ENCODE data around the gene OSGEPL1. TPM values are rescaled to one million over a fixed set of nuclear protein-coding genes. Genes with fewer than 3 reads are reported as not detected.
"Not testable (repeated sequence)": the region's sequence is repeated elsewhere in the genome, so short reads cannot be mapped to it uniquely, and the experiment has no call there.

The OSGEPL1 gene
- total and polyA plus RNA-seq, 7 experiments from 2014 or later = 6.8 to 24.2 (median 16.2) TPM

- CTCF ChIA-PET = interaction anchor here (0.6 to 4.0 kb wide), 11 partner anchors 9 to 1115 kb away, joined by 3 to 19 read pairs (median 6); partner anchors contain the start of genes ANKAR and ASNSD1
- no peak for ATAC-seq
- Mint-ChIP-seq H3K4me1 (peaks cover 4 to 18% (median 9%) of the 10 kb centered on the region in 7 donors), H3K4me3 (peak overlapping the region; percentile 88 to 98 (median 94)), H3K36me3 (peaks cover 0 to 18% (median 13%) of the 10 kb centered on the region in 5 donors), H3K27ac (peak overlapping the region; percentile 94 to 98 (median 96)), H3K9me3 (no peaks in the 10 kb centered on the region), H3K27me3 (no peaks in the 10 kb centered on the region)
- peaks cover 0 to 4% (median 0%) of the 10 kb centered on the region in 3 experiments for H3K36me3 ChIP-seq (ENCODE audit: control insufficient read depth in 2 of 3, insufficient read depth in 3 of 3, low read length in 3 of 3)
- intact Hi-C loops (cut with micrococcal nuclease) = loop anchor here (1.0 to 5.0 kb wide), 17 partner anchors 11 to 1915 kb away; partner anchors contain the start of genes ANKAR (in 2 of the 2), ASNSD1 (in 2 of the 2), HIBCH (in 2 of the 2) and ORMDL1 (in 2 of the 2)
- H3K27me3 ChIP-seq (ENCODE audit: control insufficient read depth in 2 of 2, insufficient read depth in 2 of 2, low read length in 2 of 2) = no peaks in the 10 kb centered on the region
- POLR2A ChIA-PET = interaction anchor here (0.8 to 4.9 kb wide), 16 partner anchors 10 to 322 kb away, joined by 3 to 67 read pairs (median 8); partner anchors contain the start of genes ANKAR, ASNSD1, ORMDL1 and PMS1
- H3K4me3 ChIP-seq (ENCODE audit: low read length) = peak overlapping the region; percentile 88
- no peak for DNase-seq
- peaks cover 6 to 10% of the 10 kb centered on the region in 2 donors for H3K4me1 ChIP-seq (ENCODE audit: control insufficient read depth in 2 of 2, insufficient read depth in 2 of 2, low read length in 2 of 2)
- no peaks in the 10 kb centered on the region for H3K9me3 ChIP-seq (ENCODE audit: control insufficient read depth in 2 of 3, low read length in 3 of 3)
- H3K27ac ChIP-seq (ENCODE audit: low read depth, low read length) = peak overlapping the region; percentile 89
These were observed 402 bp downstream of the OSGEPL1 start for GRCh38 chr2:189762229-189762550.

- DNase-seq; H3K4me1 ChIP-seq (ENCODE audit: control insufficient read depth in 2 of 2, insufficient read depth in 2 of 2, low read length in 2 of 2); H3K9me3 Mint-ChIP-seq; H3K4me3 ChIP-seq (ENCODE audit: low read length); H3K27ac Mint-ChIP-seq; ATAC-seq; H3K4me3 Mint-ChIP-seq; H3K27me3 Mint-ChIP-seq; H3K36me3 ChIP-seq (ENCODE audit: control insufficient read depth in 2 of 3, insufficient read depth in 3 of 3, low read length in 3 of 3); H3K9me3 ChIP-seq (ENCODE audit: control insufficient read depth in 2 of 3, low read length in 3 of 3); H3K27me3 ChIP-seq (ENCODE audit: control insufficient read depth in 2 of 2, insufficient read depth in 2 of 2, low read length in 2 of 2); H3K27ac ChIP-seq (ENCODE audit: low read depth, low read length); CTCF ChIA-PET: not testable (repeated sequence)
- intact Hi-C loops (cut with micrococcal nuclease) = loop anchor here (5.0 kb wide), 4 partner anchors 557 to 1917 kb away; partner anchors contain the start of genes HIBCH (in 1 of the 2), NABP1 (in 1 of the 2), NEMP2 (in 1 of the 2) and STAT1 (in 1 of the 2)
- POLR2A ChIA-PET = interaction anchor here (3.3 kb wide), 1 partner anchor 12 kb away, joined by 14 read pairs; no protein-coding TSS in a partner anchor
- Mint-ChIP-seq H3K36me3 (peaks cover 0 to 11% (median 8%) of the 10 kb centered on the region in 5 donors), H3K4me1 (peaks cover 4 to 22% (median 11%) of the 10 kb centered on the region in 7 donors)
These were observed 2.4 kb downstream of the OSGEPL1 start for GRCh38 chr2:189760154-189760553.

DNA sequence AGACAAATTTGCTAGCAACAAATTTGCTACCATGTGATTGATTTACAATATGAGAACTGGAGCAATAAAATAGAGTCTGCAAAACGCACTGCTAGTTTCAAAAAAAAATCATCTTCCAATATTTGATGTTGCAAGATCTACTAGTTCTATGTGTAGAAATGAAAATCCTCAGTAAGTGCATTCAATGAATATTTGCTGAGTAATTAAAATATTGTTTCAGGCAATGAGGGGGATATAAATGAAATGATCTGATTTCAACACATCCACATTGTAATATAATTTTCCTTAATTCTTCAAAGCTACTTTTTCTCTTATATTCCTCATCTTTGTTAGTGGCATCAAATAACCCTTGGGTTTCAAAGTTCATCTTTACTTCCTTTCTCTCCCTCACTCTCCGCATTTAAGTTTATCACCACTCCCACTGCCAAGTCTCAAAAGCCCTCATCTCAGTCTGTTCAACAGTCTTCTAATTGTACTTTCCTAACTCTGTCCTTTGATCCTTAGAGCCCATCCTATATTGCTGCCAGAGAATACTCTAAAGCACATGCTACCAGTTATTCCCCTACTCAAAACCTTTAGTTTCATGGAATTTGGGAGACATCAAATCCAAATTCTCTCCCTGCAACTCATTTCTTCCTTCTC is 6.2 kb downstream of the OSGEPL1 start:
- Histone ChIP-seq H3K9me3 (ENCODE audit: control insufficient read depth in 2 of 3, low read length in 3 of 3) (no peaks in the 10 kb centered on the region), H3K4me3 (ENCODE audit: low read length) (no peak overlapping the region), H3K27me3 (ENCODE audit: control insufficient read depth in 2 of 2, insufficient read depth in 2 of 2, low read length in 2 of 2) (no peaks in the 10 kb centered on the region), H3K27ac (ENCODE audit: low read depth, low read length) (no peak overlapping the region), H3K36me3 (ENCODE audit: control insufficient read depth in 2 of 3, insufficient read depth in 3 of 3, low read length in 3 of 3) (peaks cover 0 to 25% (median 12%) of the 10 kb centered on the region in 3 experiments), H3K4me1 (ENCODE audit: control insufficient read depth in 2 of 2, insufficient read depth in 2 of 2, low read length in 2 of 2) (no peaks in the 10 kb centered on the region)
- intact Hi-C loops (cut with micrococcal nuclease) = no loop called here
- CTCF ChIA-PET = no interaction called here
- POLR2A ChIA-PET = interaction anchor here (0.6 kb wide), 1 partner anchor 313 kb away, joined by 3 read pairs; no protein-coding TSS in a partner anchor
- ATAC-seq = no peak
- Mint-ChIP-seq H3K4me3 (no peak overlapping the region), H3K36me3 (peaks cover 4 to 24% (median 12%) of the 10 kb centered on the region in 5 donors), H3K9me3 (no peaks in the 10 kb centered on the region), H3K27ac (peak overlapping the region in 2 of 9 donors; percentile 0 to 1), H3K4me1 (peaks cover 0 to 8% (median 0%) of the 10 kb centered on the region in 7 donors), H3K27me3 (no peaks in the 10 kb centered on the region)
- DNase-seq = no peak

DNA sequence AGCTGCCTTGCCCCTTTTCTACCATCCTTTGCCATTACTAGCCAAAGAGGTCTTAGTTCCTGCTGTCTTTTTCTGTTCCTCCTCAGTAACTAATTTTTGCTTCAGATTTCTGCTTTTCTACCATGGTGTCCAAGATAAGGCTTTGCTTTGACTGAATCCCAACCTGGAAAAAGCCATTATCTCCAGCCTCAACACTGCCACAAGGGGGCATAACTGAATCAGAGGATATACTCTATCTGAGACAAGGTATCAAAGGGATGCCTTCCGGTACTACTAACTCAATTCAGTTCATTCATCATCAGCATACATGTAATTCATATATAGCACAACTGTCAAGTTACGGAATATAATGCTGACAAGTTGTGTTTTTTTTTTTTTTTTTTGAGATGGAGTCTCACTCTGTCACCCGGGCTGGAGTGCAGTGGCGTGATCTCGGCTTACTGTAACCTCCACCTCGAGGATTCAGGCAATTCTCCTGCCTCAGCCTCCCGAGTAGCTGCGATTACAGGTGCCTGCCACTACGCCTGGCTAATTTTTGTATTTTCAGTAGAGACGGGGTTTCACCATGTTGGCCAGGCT is 11.4 kb downstream of the OSGEPL1 start:
- peaks cover 0 to 4% (median 0%) of the 10 kb centered on the region in 7 donors for H3K4me1 Mint-ChIP-seq
- ATAC-seq = peak; percentile 87
- no peaks in the 10 kb centered on the region for H3K9me3 Mint-ChIP-seq
- peaks cover 3 to 22% (median 9%) of the 10 kb centered on the region in 5 donors for H3K36me3 Mint-ChIP-seq
- Histone ChIP-seq H3K27ac (ENCODE audit: low read depth, low read length) (no peak overlapping the region), H3K9me3 (ENCODE audit: control insufficient read depth in 2 of 3, low read length in 3 of 3) (no peaks in the 10 kb centered on the region), H3K4me3 (ENCODE audit: low read length) (no peak overlapping the region), H3K4me1 (ENCODE audit: control insufficient read depth in 2 of 2, insufficient read depth in 2 of 2, low read length in 2 of 2) (no peaks in the 10 kb centered on the region), H3K36me3 (ENCODE audit: control insufficient read depth in 2 of 3, insufficient read depth in 3 of 3, low read length in 3 of 3) (peaks cover 3 to 43% (median 11%) of the 10 kb centered on the region in 3 experiments), H3K27me3 (ENCODE audit: control insufficient read depth in 2 of 2, insufficient read depth in 2 of 2, low read length in 2 of 2) (no peaks in the 10 kb centered on the region)
- CTCF ChIA-PET = interaction anchor here (0.8 to 2.8 kb wide), 7 partner anchors 12 to 320 kb away, joined by 3 to 19 read pairs (median 5); partner anchors contain the start of genes ASNSD1 and OSGEPL1
- peak in 7 of 9 donors; percentile 26 to 63 (median 49) for DNase-seq
- H3K27me3 Mint-ChIP-seq = no peaks in the 10 kb centered on the region
- no peak overlapping the region for H3K4me3 Mint-ChIP-seq
- intact Hi-C loops (cut with micrococcal nuclease) = loop anchor here (1.0 to 2.0 kb wide), 7 partner anchors 11 to 1052 kb away; partner anchors contain the start of genes ASNSD1 (in 2 of the 2) and OSGEPL1 (in 1 of the 2)
- POLR2A ChIA-PET = interaction anchor here (1.0 to 3.3 kb wide), 2 partner anchors 11 to 33 kb away, joined by 3 to 18 read pairs; partner anchors contain the start of genes ORMDL1, OSGEPL1 and PMS1
- H3K27ac Mint-ChIP-seq = peak overlapping the region in 1 of 9 donors; percentile 1

- Histone ChIP-seq H3K9me3 (ENCODE audit: control insufficient read depth in 2 of 3, low read length in 3 of 3) (no peaks in the 10 kb centered on the region), H3K4me1 (ENCODE audit: control insufficient read depth in 2 of 2, insufficient read depth in 2 of 2, low read length in 2 of 2) (no peaks in the 10 kb centered on the region), H3K4me3 (ENCODE audit: low read length) (no peak overlapping the region), H3K27me3 (ENCODE audit: control insufficient read depth in 2 of 2, insufficient read depth in 2 of 2, low read length in 2 of 2) (no peaks in the 10 kb centered on the region), H3K36me3 (ENCODE audit: control insufficient read depth in 2 of 3, insufficient read depth in 3 of 3, low read length in 3 of 3) (no peaks in the 10 kb centered on the region), H3K27ac (ENCODE audit: low read depth, low read length) (no peak overlapping the region)
- DNase-seq = no peak
- no peak overlapping the region for H3K27ac Mint-ChIP-seq
- no peaks in the 10 kb centered on the region for H3K4me1 Mint-ChIP-seq
- intact Hi-C loops (cut with micrococcal nuclease) = no loop called here
- no peaks in the 10 kb centered on the region for H3K27me3 Mint-ChIP-seq
- ChIA-PET CTCF (no interaction called here), POLR2A (no interaction called here)
- peaks cover 0 to 8% (median 6%) of the 10 kb centered on the region in 5 donors for H3K36me3 Mint-ChIP-seq
- H3K9me3 Mint-ChIP-seq = no peaks in the 10 kb centered on the region
- no peak overlapping the region for H3K4me3 Mint-ChIP-seq
- no peak for ATAC-seq
These were observed 33.2 kb downstream of the OSGEPL1 start for GRCh38 chr2:189729430-189729829.

DNA sequence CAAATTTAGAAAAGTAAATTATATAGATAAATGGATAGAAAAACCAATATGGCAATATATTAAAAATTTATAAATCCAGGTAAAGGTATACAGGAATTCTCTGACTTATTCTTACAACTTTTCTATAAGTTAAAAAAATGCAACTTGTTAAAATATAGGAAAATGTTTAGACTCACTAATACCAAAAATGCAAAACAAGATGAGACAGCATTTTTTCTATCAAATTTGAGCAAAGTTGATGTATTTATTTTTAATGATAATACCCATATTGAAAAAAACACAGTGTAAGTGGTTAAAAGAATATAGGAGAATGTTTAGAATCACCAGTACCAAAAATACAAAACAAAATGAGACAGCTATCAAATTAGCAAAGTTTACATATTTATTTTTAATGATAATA is 35.7 kb downstream of the OSGEPL1 start:
- Histone ChIP-seq H3K36me3 (ENCODE audit: control insufficient read depth in 2 of 3, insufficient read depth in 3 of 3, low read length in 3 of 3) (no peaks in the 10 kb centered on the region), H3K27ac (ENCODE audit: low read depth, low read length) (no peak overlapping the region), H3K9me3 (ENCODE audit: control insufficient read depth in 2 of 3, low read length in 3 of 3) (no peaks in the 10 kb centered on the region), H3K4me3 (ENCODE audit: low read length) (no peak overlapping the region), H3K4me1 (ENCODE audit: control insufficient read depth in 2 of 2, insufficient read depth in 2 of 2, low read length in 2 of 2) (no peaks in the 10 kb centered on the region), H3K27me3 (ENCODE audit: control insufficient read depth in 2 of 2, insufficient read depth in 2 of 2, low read length in 2 of 2) (no peaks in the 10 kb centered on the region)
- Mint-ChIP-seq H3K9me3 (no peaks in the 10 kb centered on the region), H3K4me1 (peaks cover 0 to 3% (median 0%) of the 10 kb centered on the region in 7 donors), H3K27me3 (no peaks in the 10 kb centered on the region), H3K36me3 (peaks cover 0 to 15% (median 4%) of the 10 kb centered on the region in 5 donors), H3K27ac (no peak overlapping the region), H3K4me3 (no peak overlapping the region)
- ChIA-PET POLR2A (no interaction called here), CTCF (no interaction called here)
- ATAC-seq (no peak), DNase-seq (no peak)
- intact Hi-C loops (cut with micrococcal nuclease) = no loop called here

All from naive thymus-derived CD4-positive, alpha-beta T cell (primary cell).